CD14-positive monocyte (primary cell): ENCODE measurements around the gene EVX1. TPM values are rescaled to one million over a fixed set of nuclear protein-coding genes. Genes with fewer than 3 reads are reported as not detected.

ENCODE experiments used
- DNase-seq, 3 donors: peaks; one replicate each; pipeline ENCODE4 v3.0.0-alpha.2; 2011 to 2022
- H2AFZ ChIP-seq: 2 replicates; pipeline ENCODE4 v1.6.0; 2012; ENCODE audit warnings: mild to moderate bottlenecking, low read depth, low read length, inconsistent platforms; ENCODE audit not compliant: insufficient read depth, poor library complexity, severe bottlenecking
- H3K27ac ChIP-seq, 2 donors: 1 replicate in 1 of 2; 2 replicates in 1 of 2; pipeline ENCODE4 v1.5.1; 2012 to 2013; ENCODE audit warnings: low read length in 2 of 2, control low read depth in 1 of 2, inconsistent platforms in 1 of 2, low read depth in 1 of 2, mild to moderate bottlenecking in 1 of 2
- H3K27me3 ChIP-seq, 2 donors: one replicate each; pipeline versions ENCODE4 v1.6.0 to v1.6.1; 2011 to 2013; ENCODE audit warnings: low read length in 2 of 2; ENCODE audit not compliant: control insufficient read depth in 2 of 2, insufficient read depth in 2 of 2
- H3K36me3 ChIP-seq, 2 donors: replicated peaks in 1 of 2; 1 replicate in 1 of 2; 2 replicates in 1 of 2; pipeline versions ENCODE4 v1.5.1 to v1.6.1; 2012 to 2013; ENCODE audit warnings: low read length in 2 of 2, control low read depth in 1 of 2, inconsistent platforms in 1 of 2, mild to moderate bottlenecking in 1 of 2; ENCODE audit not compliant: insufficient read depth in 2 of 2, control insufficient read depth in 1 of 2
- H3K4me1 ChIP-seq, 2 donors: 1 replicate in 1 of 2; 2 replicates in 1 of 2; pipeline versions ENCODE4 v1.5.1 to v1.6.1; 2012 to 2013; ENCODE audit warnings: low read length in 2 of 2, control low read depth in 1 of 2, inconsistent platforms in 1 of 2, mild to moderate bottlenecking in 1 of 2, moderate library complexity in 1 of 2; ENCODE audit not compliant: insufficient read depth in 2 of 2, control insufficient read depth in 1 of 2
- H3K4me2 ChIP-seq: replicated peaks from 2 replicates; pipeline ENCODE3; 2012; ENCODE audit warnings: low read length, moderate library complexity, mild to moderate bottlenecking; ENCODE audit not compliant: poor library complexity, severe bottlenecking; ENCODE audit errors: extremely low read depth
- H3K4me3 ChIP-seq, 3 experiments: fragments of 200-600 bp in 1 of 3; sonication (generic) in 1 of 3; replicated peaks in 1 of 3; 1 replicate in 2 of 3; 2 replicates in 1 of 3; pipeline ENCODE4 v1.5.1; 2011 to 2013; ENCODE audit warnings: low read length in 3 of 3, mild to moderate bottlenecking in 3 of 3, control low read depth in 2 of 3, low read depth in 2 of 3, inconsistent platforms in 1 of 3, moderate library complexity in 1 of 3
- H3K79me2 ChIP-seq: 2 replicates; pipeline ENCODE4 v1.6.0; 2012; ENCODE audit warnings: mild to moderate bottlenecking, control low read depth, inconsistent platforms, low read length, moderate library complexity; ENCODE audit not compliant: insufficient read depth
- H3K9ac ChIP-seq: 2 replicates; pipeline ENCODE4 v1.6.0; 2017; ENCODE audit warnings: low read length, mild to moderate bottlenecking; ENCODE audit not compliant: insufficient read depth, poor library complexity, severe bottlenecking
- H3K9me3 ChIP-seq, 2 donors: replicated peaks in 1 of 2; 1 replicate in 1 of 2; 2 replicates in 1 of 2; pipeline versions ENCODE4 v1.5.1 to v1.6.1; 2012 to 2013; ENCODE audit warnings: low read length in 2 of 2, control low read depth in 1 of 2; ENCODE audit not compliant: control insufficient read depth in 1 of 2, insufficient read depth in 1 of 2
- H4K20me1 ChIP-seq: 2 replicates; pipeline ENCODE4 v1.6.0; 2012; ENCODE audit warnings: mild to moderate bottlenecking, low read length, control low read depth, moderate library complexity; ENCODE audit not compliant: insufficient read depth
- H3K27ac Mint-ChIP-seq, 7 donors: one replicate each; pipeline ENCODE4 v1.8.0; 2020; ENCODE audit warnings: mild to moderate bottlenecking in 7 of 7, mixed read lengths in 7 of 7, moderate library complexity in 6 of 7, inconsistent platforms in 2 of 7
- H3K27me3 Mint-ChIP-seq, 3 donors: one replicate each; pipeline ENCODE4 v1.8.0; 2021 to 2022; ENCODE audit warnings: low read depth in 3 of 3, mild to moderate bottlenecking in 3 of 3, mixed read lengths in 3 of 3, moderate library complexity in 3 of 3, inconsistent platforms in 1 of 3
- H3K36me3 Mint-ChIP-seq, 2 donors: one replicate each; pipeline ENCODE4 v1.8.0; 2020; ENCODE audit warnings: mixed read lengths in 2 of 2, inconsistent platforms in 1 of 2, mild to moderate bottlenecking in 1 of 2
- H3K4me1 Mint-ChIP-seq: one replicate; pipeline ENCODE4 v1.8.0; 2020; ENCODE audit warnings: mild to moderate bottlenecking, mixed read lengths
- H3K4me3 Mint-ChIP-seq, 2 donors: one replicate each; pipeline ENCODE4 v1.8.0; 2020; ENCODE audit warnings: mild to moderate bottlenecking in 2 of 2, mixed read lengths in 2 of 2, moderate library complexity in 1 of 2
- H3K9me3 Mint-ChIP-seq, 7 donors: one replicate each; pipeline ENCODE4 v1.8.0; 2020 to 2022; ENCODE audit warnings: mixed read lengths in 7 of 7, mild to moderate bottlenecking in 6 of 7, moderate library complexity in 6 of 7, inconsistent platforms in 2 of 7
- WGBS: methylation state at CpG from one replicate; pipeline ENCODE4 v1.1.5; 2013; ENCODE audit warnings: missing lambda C conversion rate; ENCODE audit not compliant: insufficient coverage; 5-methylcytosine and 5-hydroxymethylcytosine counted together
- intact Hi-C, 2 donors: fragments of 100-400 bp; cut with micrococcal nuclease; formaldehyde crosslinking; loops; one replicate each; pipeline versions ENCODE4 v1.15.0 to v1.15.1; 2023
- polyA plus RNA-seq, 3 donors: library from polyadenylated mRNA; depleted of rRNA in 1 of 3; unstranded in 2 of 3; stranded (reverse) in 1 of 3; fragments of 300-500 nt in 2 of 3; fragments of >200 nt in 1 of 3; fragmentation: Illumina TruSeq in 2 of 3; gene quantifications; 1 replicate in 2 of 3; 2 replicates in 1 of 3; pipeline ENCODE4 v1.2.3, GENCODE V29; 2012 to 2021
- TF ChIP-seq, protein P1 (sequence below): fragments of 200-600 bp; IDR thresholded peaks from one replicate; pipeline ENCODE4 v1.8.0; 2022; ENCODE audit warnings: antibody characterized with exemption, mild to moderate bottlenecking

Gene EVX1
- polyA plus RNA-seq, 3 donors: not detected

DNA sequence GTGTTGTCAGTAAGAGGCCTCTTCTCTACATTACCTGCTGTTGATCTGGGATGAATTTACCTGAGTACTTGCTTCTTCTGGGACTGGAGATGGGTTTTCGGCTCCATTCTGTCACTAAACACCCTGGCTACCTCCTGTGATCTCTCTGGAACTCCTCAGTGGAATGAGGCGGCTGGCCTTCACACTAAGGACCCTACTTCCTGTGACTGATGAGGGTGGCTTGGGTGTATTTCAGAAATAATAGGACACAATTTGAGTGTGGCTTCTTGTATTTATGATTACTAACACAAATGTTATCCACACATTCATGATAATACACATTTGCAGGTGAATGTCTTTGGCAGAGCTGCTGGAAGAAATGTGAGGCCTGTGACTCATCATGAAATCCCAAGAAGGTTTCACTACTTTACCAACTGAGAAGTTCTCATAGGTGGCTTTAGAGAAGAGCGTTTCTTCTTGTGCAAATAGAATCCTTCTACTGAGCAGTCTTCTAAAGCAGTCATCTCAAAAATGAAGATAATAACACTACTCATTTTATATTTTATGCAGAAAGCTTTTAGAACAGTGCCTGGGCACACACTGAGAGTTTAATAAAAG, 21.3 kb upstream of the EVX1 start:
- Histone ChIP-seq H3K27me3 (peaks cover 89 to 98% of the 10 kb centered on the region in 2 donors), H3K4me3 (no peak overlapping the region), H3K27ac (no peak overlapping the region), H3K36me3 (no peaks in the 10 kb centered on the region), H3K4me2 (no peak overlapping the region), H3K9me3 (peaks cover 0 to 27% of the 10 kb centered on the region in 2 donors), H3K9ac (no peak overlapping the region), H3K4me1 (peaks cover 3 to 7% of the 10 kb centered on the region in 2 donors), H4K20me1 (no peaks in the 10 kb centered on the region), H2AFZ (no peak overlapping the region), H3K79me2 (no peaks in the 10 kb centered on the region)
- Mint-ChIP-seq H3K27ac (no peak overlapping the region), H3K27me3 (peaks cover 91 to 96% (median 91%) of the 10 kb centered on the region in 3 donors), H3K4me3 (peak overlapping the region in 1 of 2 donors; percentile 71), H3K9me3 (peaks cover 0 to 10% (median 3%) of the 10 kb centered on the region in 7 donors), H3K36me3 (peaks cover 0 to 6% of the 10 kb centered on the region in 2 donors), H3K4me1 (peaks cover 6% of the 10 kb centered on the region)
- no CpG with 5 or more reads among the region's 3 CpGs for WGBS
- TF ChIP-seq, protein P1, sequence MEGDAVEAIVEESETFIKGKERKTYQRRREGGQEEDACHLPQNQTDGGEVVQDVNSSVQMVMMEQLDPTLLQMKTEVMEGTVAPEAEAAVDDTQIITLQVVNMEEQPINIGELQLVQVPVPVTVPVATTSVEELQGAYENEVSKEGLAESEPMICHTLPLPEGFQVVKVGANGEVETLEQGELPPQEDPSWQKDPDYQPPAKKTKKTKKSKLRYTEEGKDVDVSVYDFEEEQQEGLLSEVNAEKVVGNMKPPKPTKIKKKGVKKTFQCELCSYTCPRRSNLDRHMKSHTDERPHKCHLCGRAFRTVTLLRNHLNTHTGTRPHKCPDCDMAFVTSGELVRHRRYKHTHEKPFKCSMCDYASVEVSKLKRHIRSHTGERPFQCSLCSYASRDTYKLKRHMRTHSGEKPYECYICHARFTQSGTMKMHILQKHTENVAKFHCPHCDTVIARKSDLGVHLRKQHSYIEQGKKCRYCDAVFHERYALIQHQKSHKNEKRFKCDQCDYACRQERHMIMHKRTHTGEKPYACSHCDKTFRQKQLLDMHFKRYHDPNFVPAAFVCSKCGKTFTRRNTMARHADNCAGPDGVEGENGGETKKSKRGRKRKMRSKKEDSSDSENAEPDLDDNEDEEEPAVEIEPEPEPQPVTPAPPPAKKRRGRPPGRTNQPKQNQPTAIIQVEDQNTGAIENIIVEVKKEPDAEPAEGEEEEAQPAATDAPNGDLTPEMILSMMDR: no peak
- DNase-seq: no peak
- intact Hi-C loops: no loop called here

DNA sequence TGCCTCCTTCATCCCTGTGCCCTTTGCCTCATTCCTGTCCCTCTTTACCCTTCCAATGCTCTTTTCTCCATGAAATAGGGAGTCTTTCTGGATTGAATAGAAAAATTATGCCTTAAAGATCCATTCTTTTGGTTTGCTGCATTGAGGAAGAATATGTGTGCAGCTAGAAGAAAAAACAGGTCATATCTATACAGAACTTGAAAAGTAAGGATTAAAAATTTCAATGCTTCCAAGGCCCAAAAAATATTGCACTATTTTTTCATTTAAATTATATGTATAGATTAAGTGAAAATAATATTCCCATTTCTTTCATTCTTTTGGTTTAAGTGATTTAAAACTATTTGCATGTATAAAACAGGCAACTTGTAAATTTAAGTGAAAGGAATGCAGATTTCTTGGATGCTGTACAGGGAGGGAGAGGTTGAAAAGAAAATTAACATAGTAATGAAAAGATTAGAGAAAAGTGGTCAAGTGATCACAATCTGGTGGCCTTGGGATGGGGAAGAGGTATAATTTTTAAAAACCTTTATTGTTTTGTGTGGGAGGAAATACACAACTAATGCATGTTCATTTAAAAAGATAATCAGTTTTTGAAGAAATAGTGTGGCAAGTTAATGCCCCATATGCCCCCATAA, 18.5 kb upstream of the EVX1 start:
- Histone ChIP-seq H3K9ac (no peak overlapping the region), H3K27me3 (peaks cover 96 to 99% of the 10 kb centered on the region in 2 donors), H3K9me3 (peaks cover 0 to 32% of the 10 kb centered on the region in 2 donors), H3K36me3 (no peaks in the 10 kb centered on the region), H3K79me2 (no peaks in the 10 kb centered on the region), H3K27ac (no peak overlapping the region), H2AFZ (no peak overlapping the region), H4K20me1 (no peaks in the 10 kb centered on the region), H3K4me2 (no peak overlapping the region), H3K4me3 (no peak overlapping the region), H3K4me1 (peaks cover 3 to 7% of the 10 kb centered on the region in 2 donors)
- peaks cover 0 to 8% (median 0%) of the 10 kb centered on the region in 7 donors for H3K9me3 Mint-ChIP-seq
- H3K36me3 Mint-ChIP-seq: peaks cover 0 to 6% of the 10 kb centered on the region in 2 donors
- H3K4me3 Mint-ChIP-seq: peak overlapping the region in 1 of 2 donors; percentile 73
- H3K27ac Mint-ChIP-seq: no peak overlapping the region
- no peak for DNase-seq
- intact Hi-C loops: no loop called here
- H3K27me3 Mint-ChIP-seq: peaks cover 80 to 95% (median 83%) of the 10 kb centered on the region in 3 donors
- TF ChIP-seq, protein P1: no peak
- peaks cover 6% of the 10 kb centered on the region for H3K4me1 Mint-ChIP-seq
